Skin epidermis (tissue), 12 donors: Measurements from ENCODE around the gene KIAA1671.

Experiments used
- H3K27ac ChIP-seq, 21 experiments: fragments of 200-600 bp; sonication (generic) in 11 of 21; one replicate each; pipeline ENCODE4 v1.5.0; 2020; ENCODE audit warnings: mild to moderate bottlenecking in 3 of 21, inconsistent platforms in 2 of 21, moderate library complexity in 2 of 21
- H3K4me3 ChIP-seq, 7 experiments: fragments of 200-600 bp; sonication (generic) in 2 of 7; one replicate each; pipeline ENCODE4 v1.5.0; 2020; ENCODE audit warnings: inconsistent platforms in 2 of 7, mild to moderate bottlenecking in 2 of 7, moderate library complexity in 1 of 7

KIAA1671 gene

DNA sequence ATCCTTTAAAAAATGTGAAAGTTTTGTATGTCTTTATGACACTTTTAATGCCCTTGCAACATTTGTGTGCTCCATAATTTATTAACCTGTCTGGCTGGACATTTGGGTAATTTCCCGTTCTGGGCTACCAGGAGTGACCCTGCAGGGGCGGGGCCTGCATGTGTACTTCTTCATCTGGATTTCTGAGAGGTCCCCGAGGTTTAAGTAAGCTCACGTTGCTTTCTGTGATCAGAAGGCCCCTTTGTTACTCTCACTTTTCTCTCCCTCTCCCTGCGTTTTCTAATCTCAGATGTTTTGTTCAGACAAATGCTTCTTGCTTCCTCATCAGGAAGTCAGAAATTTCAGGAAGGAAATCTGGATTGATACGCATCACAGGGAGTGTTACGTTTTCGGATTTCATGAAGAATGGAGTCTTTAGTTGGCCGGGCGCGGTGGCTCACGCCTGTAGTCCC is 168.3 kb downstream of the KIAA1671 start:
- H3K4me3 ChIP-seq: no peak overlapping the region
- peak overlapping the region in 17 of 21 experiments; percentile 30 to 72 (median 50) for H3K27ac ChIP-seq

- no peak overlapping the region for H3K4me3 ChIP-seq
- H3K27ac ChIP-seq: peak overlapping the region in 2 of 21 experiments; percentile 63 to 71
Observed at GRCh38 chr22:25122136-25122764, 169.7 kb downstream of the KIAA1671 start.

DNA sequence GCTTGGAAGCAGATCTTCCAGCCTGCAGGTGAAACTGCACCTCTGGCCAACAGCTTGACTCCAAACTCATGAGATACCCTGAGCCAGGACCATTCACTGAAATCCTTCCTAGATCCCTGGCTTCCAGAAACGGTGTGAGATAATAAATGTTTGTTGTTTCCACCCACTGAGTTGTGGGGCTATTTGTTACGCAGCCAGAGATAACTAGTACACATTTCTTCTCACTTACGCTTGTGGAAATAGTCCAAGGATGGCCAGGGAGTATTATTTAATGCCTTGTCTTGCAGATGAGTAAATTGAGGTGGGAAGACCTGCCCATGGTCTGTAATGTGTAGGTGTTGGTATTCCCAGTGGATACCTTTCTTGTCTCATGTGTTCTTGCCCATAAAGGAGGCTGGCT is 171.2 kb downstream of the KIAA1671 start:
- no peak overlapping the region for H3K4me3 ChIP-seq
- H3K27ac ChIP-seq: no peak overlapping the region

- Histone ChIP-seq H3K27ac (peak overlapping the region in 1 of 21 experiments; percentile 24), H3K4me3 (no peak overlapping the region)
Observed at GRCh38 chr22:25125693-25126357, 173.3 kb downstream of the KIAA1671 start.

DNA sequence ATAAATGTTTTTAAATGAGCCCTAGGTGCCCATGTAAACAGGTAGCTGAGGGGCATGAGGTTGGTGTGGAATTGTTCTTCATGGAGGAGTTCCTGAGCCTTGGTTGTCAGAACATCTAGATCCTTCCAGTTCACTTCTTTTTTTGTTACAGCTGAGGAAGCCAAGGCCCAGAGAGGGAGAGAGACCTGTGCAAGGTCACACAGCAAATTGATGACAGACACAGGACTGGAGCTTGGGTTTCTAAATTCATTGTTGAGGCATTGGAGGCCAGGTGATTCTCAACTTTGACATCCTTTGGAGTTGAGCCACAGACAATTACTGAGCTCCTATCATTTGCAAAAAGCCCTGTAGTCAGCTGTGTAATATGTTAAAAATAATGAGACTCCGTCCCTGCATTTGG is 174.0 kb downstream of the KIAA1671 start:
- Histone ChIP-seq H3K4me3 (no peak overlapping the region), H3K27ac (peak overlapping the region in 1 of 21 experiments; percentile 24)

- H3K27ac ChIP-seq: no peak overlapping the region
- H3K4me3 ChIP-seq: no peak overlapping the region
Observed at GRCh38 chr22:25127318-25127717, 174.8 kb downstream of the KIAA1671 start.

DNA sequence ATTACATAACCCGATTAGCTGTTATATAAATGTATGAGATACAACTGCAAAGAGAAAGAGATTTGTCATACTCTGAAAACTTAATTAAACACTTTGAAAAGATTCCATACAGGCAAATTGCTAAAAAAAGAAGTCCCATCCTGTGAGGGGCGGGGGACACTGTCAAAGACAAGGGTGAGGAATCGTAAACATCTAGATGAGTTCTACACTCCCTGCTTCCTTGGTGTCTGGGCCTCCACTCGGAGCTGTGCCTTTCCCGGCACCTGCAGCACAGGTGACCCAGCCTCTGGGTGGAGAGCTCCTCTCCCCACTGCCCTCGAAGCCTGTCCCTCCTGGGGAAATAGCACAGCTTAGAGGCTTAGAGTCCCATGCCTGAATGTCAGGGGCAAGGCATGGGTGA is 177.9 kb downstream of the KIAA1671 start:
- Histone ChIP-seq H3K27ac (peak overlapping the region in 6 of 21 experiments; percentile 27 to 67 (median 34)), H3K4me3 (no peak overlapping the region)

DNA sequence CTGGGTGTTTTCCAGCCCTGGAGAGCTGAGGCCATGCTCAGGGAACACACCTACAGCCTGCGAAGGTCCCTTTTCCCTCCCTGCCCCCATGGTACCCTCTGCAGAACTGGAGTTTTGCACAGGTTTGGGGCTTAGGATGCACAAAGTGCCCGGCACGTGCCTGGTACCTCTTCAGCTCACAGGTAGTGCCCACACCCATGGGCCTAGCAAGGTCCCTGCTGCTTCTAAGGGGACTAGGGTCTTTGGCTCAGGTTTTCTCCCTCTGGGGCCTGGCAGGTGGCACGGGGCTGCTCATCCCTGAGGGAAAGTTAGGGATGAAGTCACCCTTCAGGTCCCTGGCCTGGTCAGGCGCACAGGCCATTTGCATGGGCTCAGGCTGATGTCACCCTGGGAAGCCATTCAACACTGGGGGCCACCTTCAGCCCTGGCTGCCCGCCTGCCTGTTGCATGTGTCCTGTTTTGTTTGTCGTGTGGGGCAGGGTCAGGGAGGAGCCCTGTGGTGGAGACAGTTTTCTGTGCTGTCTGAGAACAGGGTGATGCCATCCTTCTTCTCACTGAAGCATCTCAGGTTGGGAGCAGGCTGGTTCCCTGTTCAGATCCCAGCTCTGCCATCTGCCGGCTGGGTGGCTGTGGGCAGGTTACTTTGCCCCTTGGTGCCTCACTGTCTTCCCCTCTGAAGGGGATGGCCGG is 178.8 kb downstream of the KIAA1671 start:
- Histone ChIP-seq H3K4me3 (no peak overlapping the region), H3K27ac (peak overlapping the region in 6 of 21 experiments; percentile 26 to 56 (median 36))

GRCh38 chr22:25134028-25134427 is 181.5 kb downstream of the KIAA1671 start:
- Histone ChIP-seq H3K27ac (peak overlapping the region in 12 of 21 experiments; percentile 6 to 85 (median 50)), H3K4me3 (no peak overlapping the region)

DNA sequence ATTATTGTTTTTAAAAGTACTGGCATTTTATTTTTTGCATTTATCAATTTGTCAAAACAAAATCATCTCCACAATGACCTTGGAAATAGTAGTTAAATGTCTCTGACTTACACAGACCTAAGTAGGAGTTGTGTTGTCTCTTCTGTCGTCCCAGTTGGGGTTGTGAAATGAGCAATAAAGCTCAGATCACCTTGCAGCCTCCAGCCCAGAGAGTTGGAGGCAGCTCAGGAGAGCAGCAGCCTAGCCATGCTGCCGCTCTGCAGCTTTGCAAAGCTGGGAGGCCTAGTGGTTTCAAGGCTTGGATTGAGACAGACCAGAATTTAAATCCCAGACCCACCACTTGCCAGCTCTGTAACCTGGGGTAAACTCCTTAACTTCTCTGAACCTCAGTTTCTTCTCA is 181.9 kb downstream of the KIAA1671 start:
- Histone ChIP-seq H3K27ac (peak overlapping the region in 16 of 21 experiments; percentile 1 to 85 (median 48)), H3K4me3 (no peak overlapping the region)

DNA sequence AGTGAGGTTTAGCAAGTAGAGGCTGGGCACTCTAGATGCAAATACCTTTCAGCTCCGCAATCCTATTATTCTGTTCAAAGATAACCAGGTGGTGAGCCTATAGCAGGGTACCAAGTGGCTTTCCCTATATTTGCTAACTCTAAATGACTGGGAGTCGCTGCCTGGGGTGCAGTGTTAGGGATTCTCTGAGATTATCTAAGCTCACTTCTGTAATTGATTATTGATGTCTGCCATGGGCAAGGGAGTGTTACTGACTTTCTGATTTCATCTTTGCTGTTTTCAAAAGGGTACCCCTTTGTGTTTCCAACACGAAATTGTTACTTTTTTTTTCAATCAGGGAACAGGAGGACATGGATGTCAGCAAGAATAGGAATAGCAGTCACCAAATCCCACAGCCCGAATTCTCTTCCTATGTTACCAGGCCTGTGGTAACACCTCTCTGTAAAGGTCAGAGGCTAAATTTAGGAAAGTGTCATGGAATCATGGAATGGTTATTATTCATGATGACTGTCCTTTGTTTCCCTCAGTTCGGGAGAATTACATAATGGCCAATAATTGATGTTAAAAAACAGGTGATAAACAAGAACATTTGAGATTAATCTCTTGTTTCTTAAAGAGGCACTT is 184.5 kb downstream of the KIAA1671 start:
- Histone ChIP-seq H3K4me3 (no peak overlapping the region), H3K27ac (peak overlapping the region in 4 of 21 experiments; percentile 17 to 56 (median 38))

- Histone ChIP-seq H3K27ac (peak overlapping the region in 3 of 21 experiments; percentile 17 to 56 (median 30)), H3K4me3 (no peak overlapping the region)
Observed at GRCh38 chr22:25137577-25138525, 185.3 kb downstream of the KIAA1671 start.

DNA sequence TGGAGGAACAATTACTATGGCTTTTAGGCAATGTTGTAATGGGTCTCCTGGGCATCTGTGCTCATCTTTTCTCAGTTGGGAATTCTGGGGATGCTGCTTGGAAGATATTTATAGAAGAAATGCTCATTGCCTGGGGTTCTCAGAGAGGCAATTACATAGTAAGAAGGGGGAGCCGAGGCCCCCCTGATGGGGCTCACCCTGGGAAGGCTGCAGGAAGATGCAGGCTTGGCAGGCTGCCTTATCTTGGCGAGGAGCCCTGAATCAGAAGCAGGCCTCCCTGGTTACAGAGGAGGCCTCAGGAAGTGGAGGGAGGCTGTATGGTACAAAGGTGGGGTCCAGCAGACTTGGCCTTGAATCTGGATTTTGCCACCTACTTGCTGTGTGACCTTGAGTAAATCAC is 186.5 kb downstream of the KIAA1671 start:
- Histone ChIP-seq H3K4me3 (no peak overlapping the region), H3K27ac (peak overlapping the region in 1 of 21 experiments; percentile 14)

DNA sequence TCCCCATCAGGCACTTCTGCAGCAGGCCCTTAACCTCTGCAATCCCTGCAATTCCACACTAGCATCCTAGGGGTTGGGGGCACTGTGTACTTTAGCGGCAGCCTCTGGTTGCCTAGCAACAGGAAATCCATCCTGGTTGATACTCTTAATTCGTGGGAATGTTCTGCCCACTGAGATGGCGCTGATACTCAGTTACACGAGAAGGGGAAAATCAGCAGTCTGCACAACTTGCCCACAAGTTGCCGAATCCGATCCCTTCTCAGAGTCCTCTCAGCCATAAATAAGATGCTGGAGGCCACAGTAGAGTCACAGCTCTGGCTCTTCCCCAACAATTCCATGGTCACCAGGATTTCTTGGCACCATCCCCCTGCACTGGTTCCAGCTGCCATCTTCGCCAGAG is 189.6 kb downstream of the KIAA1671 start:
- Histone ChIP-seq H3K27ac (no peak overlapping the region), H3K4me3 (no peak overlapping the region)

DNA sequence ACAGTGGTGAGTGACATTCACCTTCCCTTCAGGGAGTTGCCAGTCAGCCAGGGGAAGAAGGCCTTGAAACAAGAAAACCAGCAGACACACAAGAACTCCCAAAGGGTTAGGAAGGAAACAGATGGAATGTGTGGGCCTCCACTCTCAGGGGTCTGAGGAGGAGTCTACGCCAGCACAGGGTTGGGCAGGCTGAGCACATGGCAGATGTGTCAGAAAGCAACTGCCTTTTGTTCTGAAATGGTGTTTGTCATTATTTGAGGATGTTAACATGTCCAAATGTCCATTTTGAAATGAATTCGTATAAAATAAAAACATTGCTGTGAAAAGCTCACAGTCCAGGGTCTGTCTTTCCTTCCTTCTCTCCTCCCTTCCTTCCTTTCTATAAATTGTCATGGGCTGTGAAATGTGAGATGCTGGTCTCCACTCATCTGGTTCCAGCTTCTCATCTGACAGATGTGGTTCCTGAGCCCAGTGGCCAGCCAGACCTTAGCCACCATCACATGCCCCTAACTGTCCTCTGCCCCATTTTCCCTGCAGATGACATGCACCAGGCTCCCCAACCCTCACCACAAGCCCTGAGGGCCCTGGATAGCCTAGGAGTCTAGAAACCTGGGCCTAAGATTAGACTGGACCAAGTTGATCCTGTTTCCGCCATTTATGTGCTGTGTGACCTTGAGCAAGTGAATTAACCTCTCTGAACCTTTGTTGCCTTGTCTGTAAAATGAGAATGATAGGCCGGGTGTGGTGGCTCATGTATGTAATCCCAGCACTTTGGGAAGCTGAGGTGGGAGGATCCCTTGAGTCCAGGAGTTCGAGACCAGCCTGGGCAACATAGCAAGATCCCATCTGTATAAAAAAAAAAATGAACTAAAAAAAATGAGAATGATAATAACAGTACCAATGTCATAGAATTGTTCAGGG is 190.9 kb downstream of the KIAA1671 start:
- H3K27ac ChIP-seq: peak overlapping the region in 5 of 21 experiments; percentile 16 to 41 (median 23)
- no peak overlapping the region for H3K4me3 ChIP-seq

DNA sequence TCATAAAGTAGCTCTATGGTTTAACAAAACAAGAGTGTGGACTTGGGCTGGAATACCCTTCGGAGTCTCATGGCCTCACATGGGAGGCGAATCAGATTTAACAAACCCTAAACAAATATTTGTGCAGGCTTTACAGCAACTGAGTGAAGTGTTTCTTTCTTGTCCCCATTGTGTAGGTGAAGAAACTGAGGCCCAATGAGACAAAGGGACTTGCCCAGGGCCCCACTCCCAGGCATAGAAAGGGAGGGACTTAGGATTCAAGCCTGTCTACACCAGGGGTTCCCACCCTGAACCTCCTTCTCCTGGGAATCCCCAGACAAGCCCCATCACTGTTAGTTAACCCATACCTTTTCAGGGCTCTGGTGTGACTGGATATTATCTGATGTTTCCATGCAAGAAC is 192.0 kb downstream of the KIAA1671 start:
- Histone ChIP-seq H3K4me3 (no peak overlapping the region), H3K27ac (peak overlapping the region in 9 of 21 experiments; percentile 10 to 61 (median 34))

GRCh38 chr22:25146307-25146706 is 193.8 kb downstream of the KIAA1671 start:
- Histone ChIP-seq H3K4me3 (no peak overlapping the region), H3K27ac (peak overlapping the region in 7 of 21 experiments; percentile 9 to 59 (median 44))
